Glomerular endothelial cell (primary cell): ENCODE data around the gene PHRF1. TPM values are rescaled to one million over a fixed set of nuclear protein-coding genes. Genes with fewer than 3 reads are reported as not detected.
"Not testable (repeated sequence)": the region's sequence is repeated elsewhere in the genome, so short reads cannot be mapped to it uniquely, and the experiment has no call there.

Source experiments
- DNase-seq: peaks from one replicate; pipeline ENCODE4 v3.0.0-alpha.2; 2011; ENCODE audit warnings: low read depth, low spot score; ENCODE audit errors: extremely low read depth
- total RNA-seq: library from RNA; depleted of rRNA; stranded (reverse); fragments of >200 nt; gene quantifications from 2 replicates; pipeline ENCODE4 v1.2.3, GENCODE V29; 2015

The PHRF1 gene
- total RNA-seq, 1 donor from 2014 or later = 46.5 TPM

DNA sequence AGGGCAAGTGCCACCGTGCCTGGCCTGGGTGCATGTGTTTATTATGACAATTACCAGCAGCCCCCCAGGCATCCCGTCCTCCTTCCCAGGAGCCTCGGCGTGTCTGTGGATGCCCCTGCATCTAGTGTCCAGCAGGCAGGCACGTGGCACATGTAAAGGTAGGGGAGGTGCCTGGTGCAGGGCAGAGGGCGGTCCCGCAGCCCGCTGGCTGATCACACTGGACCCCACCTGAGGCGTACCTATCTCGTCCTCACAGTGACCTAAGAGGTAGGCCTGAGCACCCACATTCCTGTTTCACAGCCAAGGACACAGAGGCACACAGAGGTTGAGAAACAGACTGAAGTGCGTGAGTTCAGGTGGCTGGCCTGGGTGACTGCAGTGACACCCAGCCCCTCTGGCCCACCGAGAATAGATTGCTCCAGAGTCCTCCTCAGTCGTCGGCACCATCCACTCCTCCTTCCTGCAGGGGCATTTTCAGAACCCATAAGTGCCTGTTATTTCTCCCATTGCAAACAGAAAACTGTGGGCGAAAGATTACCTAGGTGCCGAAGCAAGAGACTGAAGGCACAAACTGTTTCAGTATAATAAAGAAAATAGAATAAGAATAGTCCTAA is 3.0 kb upstream of the PHRF1 start:
- DNase-seq = no peak

DNA sequence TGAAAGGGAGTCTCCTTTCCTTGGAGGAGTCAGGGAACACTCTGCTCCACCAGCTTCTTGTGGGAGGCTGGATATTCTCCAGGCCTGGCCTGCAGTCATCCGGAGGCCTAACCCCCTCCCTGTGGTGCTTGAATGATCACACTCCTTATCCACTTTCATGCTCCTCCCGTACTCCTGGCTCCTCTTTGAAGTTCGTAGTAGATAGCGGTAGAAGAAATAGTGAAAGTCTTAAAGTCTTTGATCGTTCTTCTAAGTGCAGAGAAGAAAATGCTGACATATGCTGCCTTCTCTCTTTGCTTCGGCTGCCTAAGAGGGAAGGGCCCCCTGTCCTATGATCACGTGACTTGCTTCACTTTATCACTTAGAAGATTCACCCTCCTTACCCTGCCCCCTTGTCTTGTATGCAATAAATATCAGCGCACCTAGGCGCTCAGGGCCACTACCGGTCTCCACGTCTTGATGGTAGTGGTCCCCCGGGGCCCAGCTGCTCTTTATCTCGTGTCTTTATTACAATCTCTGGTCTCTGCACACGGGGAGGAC is 2.2 kb upstream of the PHRF1 start:
- not testable (repeated sequence) for DNase-seq

DNA sequence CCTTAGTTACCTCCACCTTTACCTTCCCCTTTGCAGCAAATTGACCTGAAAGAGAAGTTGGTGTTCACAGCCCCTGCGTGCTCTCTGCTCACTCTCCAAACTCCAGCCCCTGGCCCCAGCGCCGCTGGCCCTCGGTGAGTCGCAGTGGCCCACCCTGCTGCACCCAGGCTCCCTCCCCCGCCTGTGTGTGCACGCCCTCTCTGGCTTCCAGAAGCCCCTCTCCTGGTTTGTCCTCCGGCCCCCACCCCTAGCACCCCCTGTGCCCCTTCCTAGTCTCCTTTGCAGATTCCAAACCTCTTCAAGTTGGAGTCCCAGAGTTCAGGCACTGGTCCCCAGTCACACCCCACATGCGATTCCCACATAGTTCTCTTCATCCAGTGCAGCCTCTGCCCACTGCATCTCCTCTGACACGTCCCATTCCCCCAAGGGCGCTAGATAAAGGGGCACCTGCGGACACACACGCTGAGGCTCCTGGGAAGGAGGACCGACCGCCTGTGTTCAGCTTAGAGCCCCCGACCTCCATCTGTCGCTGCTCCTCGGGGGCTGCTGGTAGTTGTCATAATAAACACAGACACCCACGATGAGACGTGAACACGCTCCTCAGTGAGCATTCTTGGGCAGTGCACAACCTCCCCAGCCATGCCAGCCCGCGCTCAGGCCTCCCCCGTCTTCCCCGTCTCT is 1.5 kb upstream of the PHRF1 start:
- no peak for DNase-seq

DNA sequence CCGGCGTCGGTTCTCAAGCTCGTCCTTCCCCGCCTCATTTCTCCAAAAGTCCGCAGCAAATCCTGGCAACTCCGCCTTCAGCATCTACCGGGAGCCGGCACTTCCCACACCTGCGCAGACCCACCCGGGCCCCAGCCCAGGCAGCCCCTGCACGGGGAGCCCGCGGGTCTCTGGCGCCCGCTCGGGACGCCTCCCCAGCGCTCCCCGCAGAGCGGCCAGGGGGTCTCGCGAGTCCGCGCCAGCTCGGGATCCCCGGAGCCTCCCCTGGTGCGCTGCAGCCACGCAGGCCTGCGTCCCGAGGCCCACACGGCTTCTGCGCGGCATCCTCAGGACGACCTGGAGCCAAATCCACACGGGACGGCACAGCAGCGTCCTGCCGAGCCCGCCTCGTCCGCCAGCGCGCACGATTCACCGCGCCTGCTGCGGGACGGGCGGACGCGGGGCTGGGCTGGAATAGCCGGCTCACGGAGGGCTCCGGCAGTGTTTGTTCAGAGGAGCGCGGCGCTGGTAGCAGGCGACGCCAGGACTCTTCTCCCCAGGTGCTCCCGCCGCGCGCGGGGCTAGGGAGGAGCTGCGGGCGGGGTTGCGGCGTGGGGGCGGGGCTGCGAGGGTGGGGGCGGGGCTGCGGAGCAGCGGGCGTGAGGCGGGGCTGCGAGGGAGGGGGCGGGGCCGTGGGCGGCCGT is 816 bp upstream of the PHRF1 start:
- no peak for DNase-seq

DNA sequence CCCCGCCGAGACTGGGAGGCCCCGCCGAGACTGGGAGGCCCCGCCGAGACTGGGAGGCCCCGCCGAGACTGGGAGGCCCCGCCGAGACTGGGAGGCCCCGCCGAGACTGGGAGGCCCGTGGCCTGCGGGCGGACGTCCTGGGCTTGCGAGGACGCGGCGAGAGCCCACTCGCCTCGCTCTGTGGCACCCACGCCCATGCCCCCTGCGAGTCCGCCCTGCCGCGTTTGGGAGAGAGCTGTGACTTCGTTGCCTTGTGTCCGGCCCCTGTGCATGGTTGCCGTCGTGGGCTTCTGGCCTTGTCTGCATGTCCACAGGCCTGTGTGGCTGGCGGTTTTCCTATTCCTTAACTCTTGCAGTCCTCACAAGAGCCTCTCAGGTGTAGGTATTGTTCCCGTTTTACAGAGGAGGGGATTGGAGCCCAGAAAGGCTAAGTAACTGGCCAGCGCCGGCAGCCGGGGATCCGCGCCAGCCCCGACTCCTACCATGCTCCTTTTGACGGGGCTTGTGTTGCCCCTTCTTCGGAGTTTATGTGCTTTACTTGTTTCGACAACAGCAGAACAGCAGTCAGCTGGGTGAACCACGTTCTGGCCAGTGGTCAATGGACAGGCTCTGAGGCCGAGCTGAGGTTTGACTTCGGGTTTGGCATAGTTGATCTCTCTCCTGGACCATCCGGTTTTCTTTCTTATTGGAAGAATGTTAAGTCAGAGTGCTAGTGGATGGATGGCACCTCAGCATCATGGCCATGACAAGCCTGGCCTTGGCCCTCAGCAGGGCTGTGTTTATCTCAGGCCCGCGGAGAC is 741 bp downstream of the PHRF1 start:
- DNase-seq = no peak

DNA sequence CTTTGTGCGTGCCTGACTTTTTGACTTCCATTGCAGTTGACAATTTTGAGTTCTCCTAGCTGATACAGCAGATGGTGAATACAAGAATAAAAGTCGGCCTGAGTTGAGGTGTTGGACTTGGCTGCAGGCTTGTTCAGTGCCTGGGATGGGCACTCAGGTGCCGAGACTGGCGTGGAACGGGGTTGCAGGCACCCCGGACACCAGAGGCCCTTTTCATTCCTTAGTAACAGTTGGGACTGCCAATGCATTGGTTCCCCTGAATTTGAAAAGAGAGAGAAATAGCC is 1.3 kb downstream of the PHRF1 start:
- DNase-seq = no peak

DNA sequence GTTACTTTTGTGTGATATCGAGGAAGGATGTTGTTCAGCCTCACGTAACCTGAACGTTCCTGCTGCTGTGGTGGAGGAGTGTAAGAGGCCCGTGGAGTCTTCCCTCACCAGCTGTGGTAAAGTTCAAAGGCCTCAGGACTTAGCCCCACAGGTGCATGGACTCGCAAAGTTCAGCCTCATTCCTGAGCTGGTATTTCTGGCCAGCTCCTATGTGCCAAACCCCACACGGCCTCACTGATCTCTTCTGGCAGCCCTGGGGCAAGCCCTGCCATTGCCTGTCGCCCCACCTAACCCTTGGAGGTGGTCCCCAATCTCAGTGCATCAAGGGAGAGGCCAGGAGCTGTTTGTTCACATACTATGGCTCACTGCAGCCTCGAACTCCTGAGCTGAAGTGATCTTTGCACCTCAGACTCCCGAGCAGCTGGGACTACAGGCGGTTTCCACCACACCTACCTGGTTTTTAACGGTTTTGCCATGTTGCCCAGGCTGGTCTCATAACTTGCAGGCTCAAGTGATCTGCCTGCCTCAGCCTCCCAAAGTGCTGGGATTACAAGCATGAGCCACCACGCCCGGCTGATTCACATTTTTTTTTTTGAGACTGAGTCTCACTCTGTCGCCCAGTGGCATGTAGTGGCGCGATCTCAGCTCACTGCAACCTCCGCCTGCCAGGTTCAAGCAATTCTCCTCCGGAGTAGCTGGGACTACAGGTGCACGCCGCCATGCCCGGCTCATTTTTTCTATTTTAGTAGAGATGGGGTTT is 2.2 kb downstream of the PHRF1 start:
- DNase-seq = no peak

DNA sequence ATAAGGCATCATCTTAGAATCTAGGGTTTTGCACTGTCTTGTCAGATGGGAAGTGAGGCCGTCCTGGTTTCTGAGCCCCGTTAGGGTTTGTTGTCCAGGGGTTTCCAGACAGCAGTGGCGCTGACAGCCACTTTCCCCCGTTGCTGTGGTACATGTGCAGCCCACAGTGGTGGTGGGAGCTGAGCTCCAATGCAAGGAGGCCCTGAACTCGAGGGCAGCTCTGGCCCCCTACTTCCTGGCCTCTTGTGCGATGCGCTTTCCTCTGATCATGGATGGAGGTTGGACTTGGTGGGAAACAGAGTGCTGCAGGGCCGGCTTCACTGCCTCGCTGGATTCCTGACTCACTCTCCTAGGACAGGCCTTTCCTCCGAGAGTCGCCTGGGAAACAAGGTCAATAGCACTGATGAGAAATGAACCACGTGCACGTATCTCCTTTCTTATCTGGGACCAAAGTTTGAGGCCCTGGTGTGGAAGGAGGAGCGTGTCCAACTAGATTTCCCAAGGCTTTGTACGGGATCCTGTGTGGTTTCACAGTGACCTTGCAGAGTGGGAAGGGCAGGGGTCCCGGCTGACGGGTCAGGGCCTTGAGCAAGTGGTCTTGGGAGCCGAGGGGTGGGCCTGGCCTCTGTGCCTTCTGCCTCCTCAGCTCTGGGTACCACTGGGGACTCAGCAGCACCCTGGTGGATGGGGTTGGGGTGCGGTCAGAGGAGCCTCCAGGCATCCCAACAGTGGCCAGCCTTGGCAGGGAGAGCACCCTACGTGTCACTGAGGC is 3.7 kb downstream of the PHRF1 start:
- no peak for DNase-seq

DNA sequence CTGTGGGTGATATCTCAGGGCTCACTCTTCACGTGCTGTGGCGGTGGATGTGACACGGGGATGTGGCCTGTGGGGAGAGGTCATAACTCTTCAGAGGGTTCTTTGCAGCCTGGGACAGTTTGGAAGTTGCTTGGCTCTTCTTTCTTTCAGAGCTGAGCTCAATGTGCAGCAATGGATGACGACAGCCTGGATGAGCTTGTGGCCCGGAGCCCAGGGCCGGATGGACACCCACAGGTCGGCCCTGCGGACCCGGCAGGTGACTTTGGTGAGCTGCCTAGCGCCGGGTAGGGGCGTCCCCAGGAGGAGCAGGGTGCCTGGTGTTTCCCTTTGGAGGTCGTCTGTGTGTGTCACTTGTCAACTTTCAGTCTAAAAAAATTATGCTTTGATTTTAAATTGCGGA is 5.1 kb downstream of the PHRF1 start:
- DNase-seq = no peak

DNA sequence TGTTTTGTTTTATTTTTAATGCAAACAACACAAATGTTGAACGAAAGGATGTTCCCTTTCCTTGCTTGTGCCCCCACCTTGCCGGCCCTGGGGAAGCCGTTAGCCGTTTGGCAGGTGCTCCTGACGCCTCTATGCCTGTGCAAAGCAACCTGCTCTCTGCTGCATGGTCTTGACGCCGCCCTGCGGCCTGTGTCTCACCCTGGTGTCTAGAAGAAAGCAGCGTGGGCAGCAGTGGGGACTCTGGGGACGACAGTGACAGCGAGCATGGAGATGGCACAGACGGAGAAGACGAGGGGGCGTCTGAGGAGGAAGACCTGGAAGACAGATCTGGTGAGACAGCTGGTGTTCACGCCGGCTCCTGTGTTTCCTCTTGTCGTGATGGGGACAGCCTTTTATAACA is 5.5 kb downstream of the PHRF1 start:
- no peak for DNase-seq

DNA sequence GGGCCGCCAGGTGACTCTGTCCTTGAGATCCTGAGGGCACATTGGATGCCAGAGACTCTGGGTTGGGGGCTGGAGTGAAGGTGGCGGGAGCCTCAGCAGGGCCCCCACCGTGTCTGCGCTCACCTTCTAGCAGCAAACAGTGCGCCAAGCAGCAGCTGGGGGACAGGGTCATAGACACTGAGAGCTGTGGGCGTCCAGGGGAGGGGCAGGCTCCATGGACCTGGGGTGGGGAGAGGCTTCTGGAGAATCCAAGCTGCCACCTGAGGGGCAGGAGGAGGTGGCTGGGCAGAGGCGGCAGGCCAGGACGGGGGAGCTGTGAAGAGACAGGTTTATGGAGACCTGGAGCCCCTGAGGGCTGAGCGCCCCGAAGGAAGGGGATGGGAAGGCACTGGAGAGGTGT is 8.0 kb downstream of the PHRF1 start:
- DNase-seq = no peak

DNA sequence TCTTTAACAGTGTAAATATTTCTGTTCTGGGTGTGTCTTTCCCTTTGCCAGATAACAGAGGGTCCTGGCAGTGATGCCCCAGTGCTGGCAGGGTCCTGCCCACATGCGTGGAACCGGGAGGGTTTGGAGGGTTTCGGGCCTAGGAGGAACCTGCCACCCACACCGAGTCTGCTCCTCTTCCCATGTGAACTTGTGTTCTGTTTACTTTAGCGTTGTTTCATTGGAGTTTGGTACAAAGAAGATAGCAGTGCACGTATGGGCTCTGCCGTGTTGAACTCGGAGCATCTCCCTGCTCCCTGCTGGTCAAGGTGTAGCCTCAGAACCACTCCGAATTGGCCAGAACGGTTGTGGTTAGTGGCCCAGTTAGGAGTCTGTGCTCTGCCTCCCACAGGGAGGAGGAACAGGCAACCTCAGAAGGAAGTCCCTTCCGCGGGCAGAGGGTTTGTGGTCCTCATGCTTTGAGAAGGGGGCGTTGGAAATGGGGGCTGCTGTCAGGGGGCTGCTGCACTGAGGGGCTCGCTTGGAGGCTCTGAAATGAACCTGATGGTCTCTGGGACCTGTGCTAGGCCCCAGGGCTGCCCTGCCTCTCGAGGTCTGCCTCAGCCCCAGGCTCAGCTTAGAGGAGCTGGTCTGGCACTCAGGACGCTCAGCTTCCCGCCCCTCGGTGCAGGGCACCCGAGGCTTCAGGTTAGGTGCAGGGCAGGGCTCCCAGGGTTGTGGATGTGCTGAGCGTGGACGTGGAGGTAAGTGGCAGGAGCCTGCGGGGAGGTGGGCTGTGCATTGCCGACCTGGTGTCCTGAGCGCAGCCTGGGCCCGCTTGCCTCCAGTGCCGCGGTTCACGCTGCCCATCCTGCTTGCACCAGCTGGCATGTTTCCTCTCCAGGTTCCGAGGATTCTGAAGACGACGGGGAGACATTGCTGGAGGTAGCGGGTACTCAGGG is 10.4 kb downstream of the PHRF1 start:
- no peak for DNase-seq

DNA sequence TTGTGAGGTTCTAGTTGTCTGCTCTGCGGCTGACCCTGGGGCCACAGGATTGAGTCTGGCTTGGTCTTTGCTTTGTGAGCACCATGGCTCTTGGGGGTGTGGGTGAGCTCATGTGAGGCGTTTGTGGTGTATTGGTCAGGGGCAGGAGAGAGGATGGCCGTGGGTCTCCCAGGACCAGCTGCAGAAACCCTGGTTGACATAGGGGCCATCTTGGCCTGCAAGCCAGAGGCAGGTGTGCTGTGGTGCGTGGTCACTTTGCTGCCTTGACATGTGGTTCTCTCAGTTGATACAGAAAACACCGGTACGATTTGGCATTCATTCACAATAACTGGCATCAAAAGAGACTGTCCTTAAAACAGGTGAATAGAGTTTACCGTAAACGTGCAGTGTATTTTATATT is 11.3 kb downstream of the PHRF1 start:
- DNase-seq = no peak

DNA sequence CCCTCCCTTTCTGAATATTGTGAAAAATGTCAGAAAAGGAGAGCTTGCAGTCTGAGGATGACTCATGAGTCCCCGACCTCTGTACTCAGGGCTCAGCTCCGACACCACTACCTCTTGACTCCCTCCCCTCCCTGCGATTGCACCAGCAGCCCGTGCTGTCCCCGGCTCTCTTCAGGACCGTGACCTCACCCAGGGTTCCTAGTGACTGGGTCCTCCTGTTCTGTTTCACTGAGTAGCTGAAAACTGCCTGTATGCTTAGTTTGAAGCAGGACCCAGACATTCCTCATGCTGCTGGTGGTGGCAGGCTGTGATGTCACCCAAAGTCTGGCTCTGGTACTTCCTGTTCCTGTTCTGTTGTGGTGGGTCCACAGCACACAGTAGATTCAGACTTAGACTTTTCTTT is 11.7 kb downstream of the PHRF1 start:
- DNase-seq = no peak

DNA sequence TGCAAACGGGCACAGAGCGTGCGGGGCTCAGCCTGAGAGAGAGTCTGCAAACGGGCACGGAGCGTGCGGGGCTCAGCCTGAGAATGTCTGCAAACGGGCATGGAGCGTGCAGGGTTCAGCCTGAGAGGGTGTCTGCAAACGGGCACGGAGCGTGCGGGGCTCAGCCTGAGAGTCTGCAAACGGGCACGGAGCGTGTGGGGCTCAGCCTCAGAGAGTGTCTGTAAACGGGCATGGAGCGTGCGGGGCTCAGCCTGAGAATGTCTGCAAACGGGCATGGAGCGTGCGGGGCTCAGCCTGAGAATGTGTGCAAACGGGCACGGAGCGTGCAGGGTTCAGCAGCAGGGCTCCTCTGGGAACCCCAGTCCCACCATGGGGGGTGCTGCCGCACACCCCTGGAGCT is 13.5 kb downstream of the PHRF1 start:
- DNase-seq = no peak

DNA sequence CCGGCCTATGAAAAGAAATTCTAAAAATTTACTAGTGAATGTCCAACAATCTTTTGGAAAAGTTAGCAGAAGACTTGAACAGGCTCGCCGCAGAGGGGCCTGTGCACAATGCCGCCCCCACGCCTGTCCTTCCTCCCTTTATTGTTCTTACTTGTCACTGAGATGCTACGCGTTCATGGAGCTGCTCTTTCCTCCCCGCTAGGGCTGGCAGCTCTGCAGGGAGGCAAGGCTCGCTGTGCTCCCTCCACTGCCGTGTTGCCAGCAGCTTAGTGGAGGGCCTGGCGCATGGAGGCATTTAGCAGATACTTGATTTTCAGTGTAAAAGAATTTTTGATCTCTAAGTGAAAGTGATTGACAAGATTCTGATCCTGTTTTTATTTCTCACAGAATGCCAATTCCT is 14.7 kb downstream of the PHRF1 start:
- no peak for DNase-seq

DNA sequence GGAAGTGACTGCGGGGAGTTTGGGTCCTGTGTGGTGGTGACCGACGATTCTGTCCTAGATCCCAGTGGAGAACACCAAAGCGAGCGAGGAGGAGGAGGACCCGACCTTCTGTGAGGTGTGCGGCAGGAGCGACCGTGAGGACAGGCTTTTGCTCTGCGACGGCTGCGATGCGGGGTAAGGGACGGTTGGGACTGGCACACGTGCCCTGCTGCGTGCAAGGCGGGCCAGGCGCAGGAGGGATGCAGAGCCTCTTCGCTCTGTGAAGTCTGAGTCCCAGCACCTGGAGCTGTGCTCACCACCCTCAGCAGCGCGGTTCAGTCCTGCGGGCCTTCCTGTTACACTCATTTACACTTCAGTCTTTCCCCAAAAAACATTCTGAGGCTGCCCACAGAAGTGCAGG is 16.2 kb downstream of the PHRF1 start:
- DNase-seq = no peak

DNA sequence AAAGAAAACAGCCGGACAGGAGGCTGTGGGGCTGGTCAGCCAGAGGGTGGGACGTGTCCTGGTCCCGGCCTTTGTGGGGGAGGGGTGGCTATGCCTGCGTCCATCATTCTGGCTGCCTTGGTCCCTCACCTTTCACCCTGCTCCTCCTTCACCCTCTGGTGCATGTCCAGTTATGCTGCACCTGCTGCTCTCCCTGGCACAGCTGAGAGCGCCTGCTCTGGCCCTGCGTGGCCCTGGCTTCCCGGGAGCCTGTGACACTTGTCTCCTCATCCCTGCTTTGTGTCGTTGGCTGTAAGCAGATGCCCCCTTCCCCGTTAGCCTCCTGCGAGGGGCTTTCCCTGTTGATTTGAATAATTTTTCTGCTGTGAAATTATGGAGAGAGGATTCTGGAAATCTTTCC is 16.6 kb downstream of the PHRF1 start:
- DNase-seq = no peak

DNA sequence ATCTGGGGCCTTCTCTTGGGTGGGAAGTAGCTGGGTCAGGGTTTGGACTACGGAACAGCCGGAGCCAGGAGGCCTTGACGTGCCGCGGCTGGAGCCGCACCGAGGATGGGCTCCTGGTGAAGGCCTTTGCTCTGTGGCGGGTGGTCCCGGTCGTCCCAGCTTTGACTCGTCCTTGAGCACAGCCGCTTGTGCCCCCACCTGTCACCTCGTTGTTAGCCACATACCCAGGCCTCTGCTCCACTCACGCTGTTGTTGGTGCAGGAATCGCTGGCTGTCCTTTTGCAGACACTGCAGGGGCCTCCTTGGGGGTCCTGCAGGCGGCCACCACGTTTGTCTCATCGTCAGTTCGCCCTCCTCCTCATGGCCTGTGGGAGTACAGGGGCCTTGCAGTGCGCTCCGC is 17.1 kb downstream of the PHRF1 start:
- no peak for DNase-seq
